ENCODE results near the gene ETV6.

Gene ETV6

GRCh38 chr12:11728154-11728755 is 78.8 kb downstream of the ETV6 start:
- Histone ChIP-seq H3K27me3 (ENCODE audit: insufficient read depth, low read depth, severe bottlenecking) (no peaks in the 10 kb centered on the region), H3K9me3 (ENCODE audit: severe bottlenecking) (no peaks in the 10 kb centered on the region), H3K4me3 (ENCODE audit: low read depth, low read length) (no peak overlapping the region), H3K36me3 (no peaks in the 10 kb centered on the region), H3K27ac (no peak overlapping the region)
- DNase-seq = no peak
- no peak for TF ChIP-seq CTCF (IDR thresholded peaks at IDR 0.05; ENCODE audit: low read depth, low read length)

- H3K36me3 ChIP-seq = no peaks in the 10 kb centered on the region
- no peak for DNase-seq
- no peaks in the 10 kb centered on the region for H3K9me3 ChIP-seq (ENCODE audit: severe bottlenecking)
- H3K27me3 ChIP-seq (ENCODE audit: insufficient read depth, low read depth, severe bottlenecking) = no peaks in the 10 kb centered on the region
- TF ChIP-seq CTCF (IDR thresholded peaks at IDR 0.05; ENCODE audit: low read depth, low read length) = no peak
- H3K27ac ChIP-seq = no peak overlapping the region
- H3K4me3 ChIP-seq (ENCODE audit: low read depth, low read length) = no peak overlapping the region
These were observed 79.5 kb downstream of the ETV6 start for GRCh38 chr12:11729008-11729407.

GRCh38 chr12:11729439-11730150 is 80.1 kb downstream of the ETV6 start:
- H3K27ac ChIP-seq = no peak overlapping the region
- TF ChIP-seq CTCF (IDR thresholded peaks at IDR 0.05; ENCODE audit: low read depth, low read length) = no peak
- no peak overlapping the region for H3K4me3 ChIP-seq (ENCODE audit: low read depth, low read length)

GRCh38 chr12:11730299-11731041 is 81.0 kb downstream of the ETV6 start:
- Histone ChIP-seq H3K27me3 (ENCODE audit: insufficient read depth, low read depth, severe bottlenecking) (no peaks in the 10 kb centered on the region), H3K36me3 (no peaks in the 10 kb centered on the region), H3K9me3 (ENCODE audit: severe bottlenecking) (no peaks in the 10 kb centered on the region), H3K4me3 (ENCODE audit: low read depth, low read length) (no peak overlapping the region), H3K27ac (no peak overlapping the region)
- TF ChIP-seq CTCF (IDR thresholded peaks at IDR 0.05; ENCODE audit: low read depth, low read length) = no peak
- no peak for DNase-seq

More at GRCh38 chr12:11729439-11730150, 80.1 kb downstream of the ETV6 start:
- Histone ChIP-seq H3K36me3 (no peaks in the 10 kb centered on the region), H3K9me3 (ENCODE audit: severe bottlenecking) (no peaks in the 10 kb centered on the region), H3K27me3 (ENCODE audit: insufficient read depth, low read depth, severe bottlenecking) (no peaks in the 10 kb centered on the region)
- DNase-seq = no peak

- no peaks in the 10 kb centered on the region for H3K9me3 ChIP-seq (ENCODE audit: severe bottlenecking)
- H3K27me3 ChIP-seq (ENCODE audit: insufficient read depth, low read depth, severe bottlenecking) = no peaks in the 10 kb centered on the region
- TF ChIP-seq CTCF (IDR thresholded peaks at IDR 0.05; ENCODE audit: low read depth, low read length) = no peak
- no peak overlapping the region for H3K27ac ChIP-seq
- no peak overlapping the region for H3K4me3 ChIP-seq (ENCODE audit: low read depth, low read length)
- no peak for DNase-seq
- no peaks in the 10 kb centered on the region for H3K36me3 ChIP-seq
These were observed 81.5 kb downstream of the ETV6 start for GRCh38 chr12:11731042-11731357.
